Measurements from ENCODE around the gene ECE1.

ECE1 gene

GRCh38 chr1:21262293-21263051, 27.8 kb downstream of the ECE1 start:
- DNase-seq (ENCODE audit: extremely low read depth, low read depth): peak; percentile 85
- no peak for TF ChIP-seq CTCF (IDR thresholded peaks at IDR 0.05; ENCODE audit: low read depth, low read length, missing control alignments)
- H3K4me3 ChIP-seq (replicated peaks; ENCODE audit: low read depth, low read length): peak overlapping the region; percentile 24

GRCh38 chr1:21261551-21262292, 28.5 kb downstream of the ECE1 start:
- TF ChIP-seq CTCF (IDR thresholded peaks at IDR 0.05; ENCODE audit: low read depth, low read length, missing control alignments): no peak
- H3K4me3 ChIP-seq (replicated peaks; ENCODE audit: low read depth, low read length): peak overlapping the region; percentile 24
- peak; percentile 89 for DNase-seq (ENCODE audit: extremely low read depth, low read depth)

- DNase-seq (ENCODE audit: extremely low read depth, low read depth): no peak
- no peak for TF ChIP-seq CTCF (IDR thresholded peaks at IDR 0.05; ENCODE audit: low read depth, low read length, missing control alignments)
- H3K4me3 ChIP-seq (replicated peaks; ENCODE audit: low read depth, low read length): no peak overlapping the region
These were observed 29.7 kb downstream of the ECE1 start for GRCh38 chr1:21260405-21261125.

GRCh38 chr1:21259316-21260076, 30.8 kb downstream of the ECE1 start:
- no peak for TF ChIP-seq CTCF (IDR thresholded peaks at IDR 0.05; ENCODE audit: low read depth, low read length, missing control alignments)
- H3K4me3 ChIP-seq (replicated peaks; ENCODE audit: low read depth, low read length): no peak overlapping the region
- DNase-seq (ENCODE audit: extremely low read depth, low read depth): no peak

- TF ChIP-seq CTCF (IDR thresholded peaks at IDR 0.05; ENCODE audit: low read depth, low read length, missing control alignments): no peak
- no peak for DNase-seq (ENCODE audit: extremely low read depth, low read depth)
- no peak overlapping the region for H3K4me3 ChIP-seq (replicated peaks; ENCODE audit: low read depth, low read length)
These were observed 31.7 kb downstream of the ECE1 start for GRCh38 chr1:21258331-21259134.

Data from HFF-Myc (cell line).